Neural cell (in vitro differentiated cells): ENCODE results near the gene MYCL.

Source experiments
- CTCF ChIP-seq: fragments of 450-650 bp; IDR thresholded peaks from 2 replicates; pipeline ENCODE4 v1.5.1; 2014; ENCODE audit warnings: antibody characterized with exemption, mild to moderate bottlenecking, moderate library complexity; ENCODE audit not compliant: poor library complexity, severe bottlenecking
- EP300 ChIP-seq: fragments of 450-650 bp; conservative IDR thresholded peaks from 2 replicates; pipeline ENCODE4 v1.6.1; 2014; ENCODE audit warnings: antibody characterized with exemption, mild to moderate bottlenecking, moderate library complexity; ENCODE audit not compliant: poor library complexity, severe bottlenecking
- EZH2 ChIP-seq: fragments of 200-600, 300-800 bp; shearing (Covaris generic), sonication (generic); IDR thresholded peaks from 2 replicates; pipeline ENCODE4 v1.6.1; 2014; ENCODE audit warnings: antibody characterized with exemption, low read length, borderline replicate concordance, mild to moderate bottlenecking; ENCODE audit not compliant: insufficient read depth, poor library complexity, severe bottlenecking
- MXI1 ChIP-seq: fragments of 450-650 bp; conservative IDR thresholded peaks from 2 replicates; pipeline ENCODE4 v1.6.1; 2014; ENCODE audit warnings: antibody characterized with exemption, mild to moderate bottlenecking; ENCODE audit not compliant: poor library complexity, severe bottlenecking
- POLR2AphosphoS5 ChIP-seq: IDR thresholded peaks from 2 replicates; pipeline ENCODE4 v1.6.1; 2012
- RAD21 ChIP-seq: fragments of 450-650 bp; conservative IDR thresholded peaks from 2 replicates; pipeline ENCODE4 v1.6.1; 2014; ENCODE audit warnings: antibody characterized with exemption, mild to moderate bottlenecking, moderate library complexity
- REST ChIP-seq: IDR thresholded peaks from 2 replicates; pipeline ENCODE4 v1.6.1; 2012; ENCODE audit warnings: borderline replicate concordance
- TAF1 ChIP-seq: IDR thresholded peaks from 2 replicates; pipeline ENCODE4 v1.6.1; 2012; ENCODE audit warnings: low read depth

DNA sequence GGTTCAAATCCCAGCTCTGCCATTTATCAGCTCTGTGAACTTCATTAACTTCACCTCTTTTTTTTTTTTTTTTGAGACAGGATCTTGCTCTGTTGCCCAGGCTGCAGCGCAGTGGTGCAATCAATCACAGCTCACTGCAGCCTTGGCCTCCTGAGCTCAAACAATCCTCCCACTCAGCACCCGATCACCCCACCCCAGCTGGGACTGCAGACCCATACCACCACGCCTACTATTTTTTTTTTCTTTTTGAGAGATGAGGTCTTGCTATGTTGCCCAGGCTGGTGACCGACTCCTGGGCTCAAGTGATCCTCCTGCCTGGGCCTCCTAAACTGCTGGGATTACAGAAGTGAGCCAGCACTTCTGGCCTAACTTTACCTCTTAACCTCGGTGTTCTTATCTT is 16.2 kb downstream of the MYCL start:
- TF ChIP-seq MXI1 (no peak), REST (no peak), CTCF (no peak), POLR2AphosphoS5 (no peak), RAD21 (no peak), EP300 (no peak), EZH2 (no peak), TAF1 (no peak)
